PC-3 (cell line): ENCODE results near the gene FXYD5.

Experiments used
- EZH2phosphoT487 ChIP-seq: fragments of 300-600 bp; sonication (generic); IDR thresholded peaks from 2 replicates; pipeline ENCODE4 v1.6.1; 2018; ENCODE audit warnings: mild to moderate bottlenecking, antibody characterized with exemption, low read length, borderline replicate concordance
- TF ChIP-seq, protein P1 (sequence below): fragments of 300-600 bp; sonication (generic); conservative IDR thresholded peaks from 2 replicates; pipeline ENCODE4 v1.5.1; 2017; ENCODE audit warnings: antibody characterized with exemption, low read depth, mild to moderate bottlenecking, low read length

DNA sequence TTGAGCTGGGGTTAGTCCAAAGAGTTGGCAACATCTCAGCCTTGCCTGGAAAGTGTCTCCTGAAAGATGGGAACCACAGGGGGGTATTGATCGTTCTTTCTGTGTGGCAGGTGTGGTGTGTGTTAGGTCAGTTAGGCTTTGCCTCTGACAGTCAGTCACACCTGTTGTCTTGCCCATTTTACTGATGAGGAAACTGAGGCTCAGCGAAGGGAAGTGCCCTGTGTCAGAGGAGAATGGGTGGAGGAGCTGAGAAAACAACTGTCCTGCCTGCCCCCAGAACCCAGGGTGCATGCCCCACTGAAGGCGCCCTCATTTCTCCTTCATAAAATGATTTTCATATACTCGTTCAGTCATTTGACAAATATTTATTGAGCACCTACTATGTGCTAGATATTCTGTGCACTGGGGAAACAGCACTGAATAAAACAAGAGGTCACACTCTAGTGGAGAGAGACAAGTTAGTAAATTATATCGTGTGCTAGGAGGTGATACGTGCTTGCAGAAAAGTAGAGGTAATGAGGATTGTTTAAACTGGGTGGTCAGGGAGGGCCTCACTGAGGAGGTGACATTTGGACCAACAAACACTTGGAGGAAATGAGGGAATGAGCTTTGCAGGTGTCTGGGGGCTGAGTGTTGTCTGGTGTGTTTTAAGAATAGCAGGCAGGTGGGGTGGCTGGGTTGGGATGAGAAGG, 1.6 kb downstream of the FXYD5 start:
- TF ChIP-seq, protein P1, sequence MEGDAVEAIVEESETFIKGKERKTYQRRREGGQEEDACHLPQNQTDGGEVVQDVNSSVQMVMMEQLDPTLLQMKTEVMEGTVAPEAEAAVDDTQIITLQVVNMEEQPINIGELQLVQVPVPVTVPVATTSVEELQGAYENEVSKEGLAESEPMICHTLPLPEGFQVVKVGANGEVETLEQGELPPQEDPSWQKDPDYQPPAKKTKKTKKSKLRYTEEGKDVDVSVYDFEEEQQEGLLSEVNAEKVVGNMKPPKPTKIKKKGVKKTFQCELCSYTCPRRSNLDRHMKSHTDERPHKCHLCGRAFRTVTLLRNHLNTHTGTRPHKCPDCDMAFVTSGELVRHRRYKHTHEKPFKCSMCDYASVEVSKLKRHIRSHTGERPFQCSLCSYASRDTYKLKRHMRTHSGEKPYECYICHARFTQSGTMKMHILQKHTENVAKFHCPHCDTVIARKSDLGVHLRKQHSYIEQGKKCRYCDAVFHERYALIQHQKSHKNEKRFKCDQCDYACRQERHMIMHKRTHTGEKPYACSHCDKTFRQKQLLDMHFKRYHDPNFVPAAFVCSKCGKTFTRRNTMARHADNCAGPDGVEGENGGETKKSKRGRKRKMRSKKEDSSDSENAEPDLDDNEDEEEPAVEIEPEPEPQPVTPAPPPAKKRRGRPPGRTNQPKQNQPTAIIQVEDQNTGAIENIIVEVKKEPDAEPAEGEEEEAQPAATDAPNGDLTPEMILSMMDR = no peak
- TF ChIP-seq EZH2phosphoT487 = no peak
